Measurements from ENCODE around the gene RALA. TPM values are rescaled to one million over a fixed set of nuclear protein-coding genes. Genes with fewer than 3 reads are reported as not detected.

The RALA gene
- total and polyA plus RNA-seq, 10 of the 15 experiments (the other 5 are each of a cell fraction or from before 2014, with no cell fraction given): 7.5 to 53.3 (median 23.1) TPM

DNA sequence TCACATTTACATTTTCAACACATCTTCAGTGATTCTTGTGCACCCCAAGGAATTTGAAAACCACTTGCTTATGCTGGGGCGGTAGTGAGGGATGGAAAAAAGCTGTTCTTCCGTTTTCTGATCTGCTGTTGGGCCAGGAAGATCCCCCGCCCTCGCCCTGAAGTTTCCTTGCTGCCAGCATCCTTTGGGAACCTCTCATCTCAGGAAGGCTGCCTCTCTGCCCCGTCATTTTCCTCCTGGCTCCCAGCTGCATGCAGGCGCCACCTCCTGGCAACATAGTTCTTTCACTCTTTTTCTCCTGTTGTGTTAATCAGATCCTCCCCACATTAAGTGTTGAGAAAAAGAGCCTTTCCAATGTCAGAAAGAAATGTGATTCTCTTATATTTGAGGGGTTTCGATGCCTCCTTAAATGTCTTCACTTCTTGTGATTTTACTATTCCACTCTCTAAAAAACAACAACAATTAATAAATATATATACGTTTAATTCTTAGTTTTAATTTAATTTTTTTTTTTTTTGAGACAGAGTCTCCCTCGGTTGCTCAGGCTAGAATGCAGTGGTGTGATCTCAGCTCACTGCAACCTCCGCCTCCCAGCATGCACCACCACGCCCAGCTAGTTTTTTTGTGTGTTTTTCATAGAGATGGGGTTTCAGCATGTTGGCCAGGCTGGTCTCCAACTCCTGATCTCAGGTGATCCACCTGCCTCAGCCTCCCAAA is 122.9 kb downstream of the RALA start (continued):
- TF ChIP-seq, protein P1, sequence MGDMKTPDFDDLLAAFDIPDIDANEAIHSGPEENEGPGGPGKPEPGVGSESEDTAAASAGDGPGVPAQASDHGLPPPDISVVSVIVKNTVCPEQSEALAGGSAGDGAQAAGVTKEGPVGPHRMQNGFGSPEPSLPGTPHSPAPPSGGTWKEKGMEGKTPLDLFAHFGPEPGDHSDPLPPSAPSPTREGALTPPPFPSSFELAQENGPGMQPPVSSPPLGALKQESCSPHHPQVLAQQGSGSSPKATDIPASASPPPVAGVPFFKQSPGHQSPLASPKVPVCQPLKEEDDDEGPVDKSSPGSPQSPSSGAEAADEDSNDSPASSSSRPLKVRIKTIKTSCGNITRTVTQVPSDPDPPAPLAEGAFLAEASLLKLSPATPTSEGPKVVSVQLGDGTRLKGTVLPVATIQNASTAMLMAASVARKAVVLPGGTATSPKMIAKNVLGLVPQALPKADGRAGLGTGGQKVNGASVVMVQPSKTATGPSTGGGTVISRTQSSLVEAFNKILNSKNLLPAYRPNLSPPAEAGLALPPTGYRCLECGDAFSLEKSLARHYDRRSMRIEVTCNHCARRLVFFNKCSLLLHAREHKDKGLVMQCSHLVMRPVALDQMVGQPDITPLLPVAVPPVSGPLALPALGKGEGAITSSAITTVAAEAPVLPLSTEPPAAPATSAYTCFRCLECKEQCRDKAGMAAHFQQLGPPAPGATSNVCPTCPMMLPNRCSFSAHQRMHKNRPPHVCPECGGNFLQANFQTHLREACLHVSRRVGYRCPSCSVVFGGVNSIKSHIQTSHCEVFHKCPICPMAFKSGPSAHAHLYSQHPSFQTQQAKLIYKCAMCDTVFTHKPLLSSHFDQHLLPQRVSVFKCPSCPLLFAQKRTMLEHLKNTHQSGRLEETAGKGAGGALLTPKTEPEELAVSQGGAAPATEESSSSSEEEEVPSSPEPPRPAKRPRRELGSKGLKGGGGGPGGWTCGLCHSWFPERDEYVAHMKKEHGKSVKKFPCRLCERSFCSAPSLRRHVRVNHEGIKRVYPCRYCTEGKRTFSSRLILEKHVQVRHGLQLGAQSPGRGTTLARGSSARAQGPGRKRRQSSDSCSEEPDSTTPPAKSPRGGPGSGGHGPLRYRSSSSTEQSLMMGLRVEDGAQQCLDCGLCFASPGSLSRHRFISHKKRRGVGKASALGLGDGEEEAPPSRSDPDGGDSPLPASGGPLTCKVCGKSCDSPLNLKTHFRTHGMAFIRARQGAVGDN (IDR thresholded peaks at IDR 0.05): no peak
- TF ChIP-seq IKZF2 (IDR thresholded peaks at IDR 0.05): 0 out of 4 replicates have a peak, but pooled peaks of 1 of the 2 experiments have one; percentile 20
- TF ChIP-seq USF1 (IDR thresholded peaks at IDR 0.05; ENCODE audit: borderline replicate concordance, extremely low read length, insufficient read depth, low read depth, low read length): no peak
- no peak for TF ChIP-seq PKNOX1 (IDR thresholded peaks at IDR 0.05)
- no peak for TF ChIP-seq WRNIP1 (IDR thresholded peaks at IDR 0.05; ENCODE audit: borderline replicate concordance, low read depth, low read length)
- TF ChIP-seq BACH1 (IDR thresholded peaks at IDR 0.05; ENCODE audit: borderline replicate concordance): no peak
- TF ChIP-seq EED (IDR thresholded peaks at IDR 0.05; ENCODE audit: low read depth): 0 out of 2 replicates have a peak, but pooled peaks have one; percentile 21
- no peak for TF ChIP-seq MYB (IDR thresholded peaks at IDR 0.05; ENCODE audit: borderline replicate concordance, low read depth, low read length)
- TF ChIP-seq, protein P2, sequence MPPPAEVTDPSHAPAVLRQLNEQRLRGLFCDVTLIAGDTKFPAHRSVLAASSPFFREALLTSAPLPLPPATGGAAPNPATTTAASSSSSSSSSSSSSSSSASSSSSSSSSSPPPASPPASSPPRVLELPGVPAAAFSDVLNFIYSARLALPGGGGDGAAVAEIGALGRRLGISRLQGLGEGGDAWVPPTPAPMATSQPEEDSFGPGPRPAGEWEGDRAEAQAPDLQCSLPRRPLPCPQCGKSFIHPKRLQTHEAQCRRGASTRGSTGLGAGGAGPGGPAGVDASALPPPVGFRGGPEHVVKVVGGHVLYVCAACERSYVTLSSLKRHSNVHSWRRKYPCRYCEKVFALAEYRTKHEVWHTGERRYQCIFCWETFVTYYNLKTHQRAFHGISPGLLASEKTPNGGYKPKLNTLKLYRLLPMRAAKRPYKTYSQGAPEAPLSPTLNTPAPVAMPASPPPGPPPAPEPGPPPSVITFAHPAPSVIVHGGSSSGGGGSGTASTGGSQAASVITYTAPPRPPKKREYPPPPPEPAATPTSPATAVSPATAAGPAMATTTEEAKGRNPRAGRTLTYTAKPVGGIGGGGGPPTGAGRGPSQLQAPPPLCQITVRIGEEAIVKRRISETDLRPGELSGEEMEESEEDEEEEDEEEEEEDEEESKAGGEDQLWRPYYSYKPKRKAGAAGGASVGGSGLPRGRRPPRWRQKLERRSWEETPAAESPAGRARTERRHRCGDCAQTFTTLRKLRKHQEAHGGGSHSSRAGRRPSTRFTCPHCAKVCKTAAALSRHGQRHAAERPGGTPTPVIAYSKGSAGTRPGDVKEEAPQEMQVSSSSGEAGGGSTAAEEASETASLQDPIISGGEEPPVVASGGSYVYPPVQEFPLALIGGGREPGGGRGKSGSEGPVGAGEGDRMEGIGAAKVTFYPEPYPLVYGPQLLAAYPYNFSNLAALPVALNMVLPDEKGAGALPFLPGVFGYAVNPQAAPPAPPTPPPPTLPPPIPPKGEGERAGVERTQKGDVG (CRISPR knock-in tag; IDR thresholded peaks at IDR 0.05): no peak
- no peak for TF ChIP-seq FOS (IDR thresholded peaks at IDR 0.05; ENCODE audit: borderline replicate concordance, extremely low read depth, insufficient read length)
- TF ChIP-seq TCF12 (IDR thresholded peaks at IDR 0.05; ENCODE audit: low read depth, low read length): no peak
- no peak for TF ChIP-seq SPI1 (IDR thresholded peaks at IDR 0.05; ENCODE audit: borderline replicate concordance, insufficient read depth, low read depth, low read length)
- TF ChIP-seq RBBP5 (conservative IDR thresholded peaks at IDR 0.05): no peak
- no peak for TF ChIP-seq RFX5 (IDR thresholded peaks at IDR 0.05; ENCODE audit: low read depth, low read length)
- no peak for TF ChIP-seq YBX1 (IDR thresholded peaks at IDR 0.05)
- TF ChIP-seq POLR2A (IDR thresholded peaks at IDR 0.05; ENCODE audit: low read depth, low read length): no peak
- TF ChIP-seq MTA3 (IDR thresholded peaks at IDR 0.05; ENCODE audit: borderline replicate concordance, low read length): no peak
- TF ChIP-seq POU2F2 (IDR thresholded peaks at IDR 0.05; ENCODE audit: borderline replicate concordance, low read depth, low read length): 0 out of 3 replicates have a peak, but pooled peaks have one; percentile 30
- TF ChIP-seq YY1 (IDR thresholded peaks at IDR 0.05; ENCODE audit: low read depth, low read length): 0 out of 2 replicates have a peak, but pooled peaks have one; percentile 60
- no peak for TF ChIP-seq SIX5 (IDR thresholded peaks at IDR 0.05; ENCODE audit: low read depth, low read length, severe bottlenecking)
- no peak for TF ChIP-seq SIN3A (IDR thresholded peaks at IDR 0.05; ENCODE audit: low read depth, low read length)
- TF ChIP-seq MYC (IDR thresholded peaks at IDR 0.05; ENCODE audit: insufficient read depth, insufficient read length, insufficient replicate concordance, low read length, severe bottlenecking): no peak
